ENCODE data around the gene ATXN7.

Gene ATXN7

GRCh38 chr3:63963496-63963895 lies 99.8 kb downstream of the ATXN7 start:
- H3K4me1 ChIP-seq (ENCODE audit: control insufficient read depth, low read depth, low read length): peaks cover 22% of the 10 kb centered on the region
- H3K79me1 ChIP-seq (ENCODE audit: low read length): peaks cover 4% of the 10 kb centered on the region
- H3K9ac ChIP-seq (ENCODE audit: low read length): no peak overlapping the region
- no peak overlapping the region for H3K4ac ChIP-seq (ENCODE audit: low read depth, low read length)
- no CpG with 5 or more reads among the region's 1 CpG for WGBS (ENCODE audit: extremely low coverage, insufficient coverage, low lambda C conversion rate)
- DNase-seq: no peak
- no peak overlapping the region for H2BK120ac ChIP-seq (ENCODE audit: low read depth, low read length)
- H3K4me3 ChIP-seq (ENCODE audit: low read length): no peak overlapping the region
- no peak overlapping the region for H3K23ac ChIP-seq (ENCODE audit: low read length)
- H3K18ac ChIP-seq (ENCODE audit: low read length): no peak overlapping the region
- H3K56ac ChIP-seq (ENCODE audit: low read length): no peak overlapping the region
- H4K8ac ChIP-seq (ENCODE audit: low read depth, low read length): no peak overlapping the region
- H2AK5ac ChIP-seq (ENCODE audit: low read length): no peak overlapping the region
- H3K27ac ChIP-seq (ENCODE audit: low read depth, low read length): no peak overlapping the region
- no peaks in the 10 kb centered on the region for H3K27me3 ChIP-seq (ENCODE audit: insufficient read depth, low read length, poor library complexity)
- peaks cover 3% of the 10 kb centered on the region for H3K79me2 ChIP-seq (ENCODE audit: control insufficient read depth, insufficient read depth, low read length)
- no peak overlapping the region for H3K4me2 ChIP-seq (ENCODE audit: low read length)
- H4K5ac ChIP-seq (ENCODE audit: low read length): no peak overlapping the region
- no peaks in the 10 kb centered on the region for H3K36me3 ChIP-seq (ENCODE audit: control insufficient read depth, insufficient read depth, low read length)
- no peak overlapping the region for H2BK15ac ChIP-seq (replicated peaks; ENCODE audit: low read depth)
- H2BK5ac ChIP-seq (ENCODE audit: low read length): no peak overlapping the region

DNA sequence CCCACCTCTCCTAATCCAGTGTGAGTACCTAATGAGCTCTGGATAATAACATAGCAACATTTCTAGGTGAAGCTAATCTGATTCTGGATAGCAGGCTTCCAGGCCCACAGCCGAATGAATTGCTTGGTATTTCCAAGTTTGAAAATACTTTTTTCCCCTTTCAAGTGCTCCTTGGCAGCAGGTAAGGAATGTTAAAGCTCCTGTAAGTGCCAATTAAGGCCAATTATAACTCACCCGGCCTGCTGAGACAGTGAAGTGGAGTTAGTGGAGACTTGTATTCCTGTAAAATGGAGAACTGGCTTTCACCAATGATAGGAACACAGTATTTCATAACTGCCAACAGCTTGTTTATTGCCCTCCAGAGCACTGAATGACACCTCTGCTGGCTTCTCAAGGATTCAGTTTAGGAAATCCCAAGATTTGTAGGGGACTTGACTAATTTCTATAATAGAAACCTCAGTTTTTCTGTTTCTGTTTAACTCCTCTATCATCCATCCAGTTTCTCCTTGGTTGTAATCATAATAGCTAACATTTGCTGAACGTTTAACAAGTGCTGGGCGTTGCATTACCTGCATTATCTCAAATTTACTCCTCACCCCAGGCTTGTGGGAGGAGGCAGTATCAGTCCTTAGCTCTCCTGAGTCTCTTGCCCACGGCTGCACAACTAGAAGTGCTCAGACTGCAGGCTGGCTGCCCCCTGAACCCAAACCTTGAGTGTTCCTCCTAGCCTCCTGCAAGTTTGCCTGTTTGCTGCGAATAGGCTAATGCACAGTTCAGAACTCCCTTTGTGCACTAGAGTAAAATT lies 101.2 kb downstream of the ATXN7 start:
- H3K4me3 ChIP-seq (ENCODE audit: low read length): no peak overlapping the region
- no peak overlapping the region for H3K9ac ChIP-seq (ENCODE audit: low read length)
- no peaks in the 10 kb centered on the region for H3K36me3 ChIP-seq (ENCODE audit: control insufficient read depth, insufficient read depth, low read length)
- H3K4me1 ChIP-seq (ENCODE audit: control insufficient read depth, low read depth, low read length): peaks cover 25% of the 10 kb centered on the region
- no peak overlapping the region for H2BK5ac ChIP-seq (ENCODE audit: low read length)
- WGBS (ENCODE audit: extremely low coverage, insufficient coverage, low lambda C conversion rate): no CpG with 5 or more reads among the region's 6 CpGs
- H3K79me1 ChIP-seq (ENCODE audit: low read length): peaks cover 4% of the 10 kb centered on the region
- no peak overlapping the region for H3K4ac ChIP-seq (ENCODE audit: low read depth, low read length)
- H2AK5ac ChIP-seq (ENCODE audit: low read length): no peak overlapping the region
- H2BK15ac ChIP-seq (replicated peaks; ENCODE audit: low read depth): no peak overlapping the region
- no peak overlapping the region for H4K5ac ChIP-seq (ENCODE audit: low read length)
- no peak overlapping the region for H2BK120ac ChIP-seq (ENCODE audit: low read depth, low read length)
- H3K23ac ChIP-seq (ENCODE audit: low read length): no peak overlapping the region
- H3K27me3 ChIP-seq (ENCODE audit: insufficient read depth, low read length, poor library complexity): no peaks in the 10 kb centered on the region
- peaks cover 5% of the 10 kb centered on the region for H3K79me2 ChIP-seq (ENCODE audit: control insufficient read depth, insufficient read depth, low read length)
- H3K27ac ChIP-seq (ENCODE audit: low read depth, low read length): no peak overlapping the region
- H3K56ac ChIP-seq (ENCODE audit: low read length): no peak overlapping the region
- H3K18ac ChIP-seq (ENCODE audit: low read length): no peak overlapping the region
- no peak overlapping the region for H3K4me2 ChIP-seq (ENCODE audit: low read length)
- DNase-seq: peak; percentile 70
- no peak overlapping the region for H4K8ac ChIP-seq (ENCODE audit: low read depth, low read length)

- H3K36me3 ChIP-seq (ENCODE audit: control insufficient read depth, insufficient read depth, low read length): no peaks in the 10 kb centered on the region
- H3K4me1 ChIP-seq (ENCODE audit: control insufficient read depth, low read depth, low read length): peaks cover 30% of the 10 kb centered on the region
- no peak overlapping the region for H3K56ac ChIP-seq (ENCODE audit: low read length)
- no peak overlapping the region for H4K8ac ChIP-seq (ENCODE audit: low read depth, low read length)
- no peak overlapping the region for H2BK120ac ChIP-seq (ENCODE audit: low read depth, low read length)
- H3K27me3 ChIP-seq (ENCODE audit: insufficient read depth, low read length, poor library complexity): no peaks in the 10 kb centered on the region
- H3K4me3 ChIP-seq (ENCODE audit: low read length): no peak overlapping the region
- H2AK5ac ChIP-seq (ENCODE audit: low read length): no peak overlapping the region
- H2BK5ac ChIP-seq (ENCODE audit: low read length): no peak overlapping the region
- peaks cover 4% of the 10 kb centered on the region for H3K79me1 ChIP-seq (ENCODE audit: low read length)
- H3K9ac ChIP-seq (ENCODE audit: low read length): no peak overlapping the region
- no peak overlapping the region for H4K5ac ChIP-seq (ENCODE audit: low read length)
- H3K27ac ChIP-seq (ENCODE audit: low read depth, low read length): no peak overlapping the region
- H3K23ac ChIP-seq (ENCODE audit: low read length): no peak overlapping the region
- H3K4ac ChIP-seq (ENCODE audit: low read depth, low read length): no peak overlapping the region
- no peak overlapping the region for H3K18ac ChIP-seq (ENCODE audit: low read length)
- WGBS (ENCODE audit: extremely low coverage, insufficient coverage, low lambda C conversion rate): no CpG with 5 or more reads among the region's 4 CpGs
- H3K79me2 ChIP-seq (ENCODE audit: control insufficient read depth, insufficient read depth, low read length): peaks cover 5% of the 10 kb centered on the region
- no peak overlapping the region for H3K4me2 ChIP-seq (ENCODE audit: low read length)
- no peak overlapping the region for H2BK15ac ChIP-seq (replicated peaks; ENCODE audit: low read depth)
- DNase-seq: no peak
Measured at GRCh38 chr3:63966007-63966406, 102.3 kb downstream of the ATXN7 start.

DNA sequence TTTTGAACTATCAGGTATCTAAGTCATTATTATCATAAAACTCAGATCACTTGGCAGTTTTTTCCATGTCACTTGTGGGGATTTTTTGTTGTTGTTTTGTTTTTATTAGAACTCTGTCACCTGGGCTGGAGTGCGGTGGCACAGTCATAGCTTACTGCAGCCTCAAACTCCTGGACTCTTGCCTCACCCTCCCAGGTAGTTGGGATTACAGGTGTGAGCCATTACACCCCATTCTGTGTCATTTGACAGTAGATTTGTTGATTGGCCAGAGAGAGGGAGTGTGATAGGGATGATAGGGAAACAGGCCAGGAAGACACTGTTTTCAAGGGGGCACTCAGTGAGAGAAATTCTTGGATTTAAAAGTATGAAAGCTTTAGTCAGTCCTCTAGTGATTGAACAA lies 103.2 kb downstream of the ATXN7 start:
- no CpG with 5 or more reads among the region's 1 CpG for WGBS (ENCODE audit: extremely low coverage, insufficient coverage, low lambda C conversion rate)
- Histone ChIP-seq H4K8ac (ENCODE audit: low read depth, low read length) (no peak overlapping the region), H3K9ac (ENCODE audit: low read length) (no peak overlapping the region), H3K27ac (ENCODE audit: low read depth, low read length) (no peak overlapping the region), H3K23ac (ENCODE audit: low read length) (no peak overlapping the region), H2BK5ac (ENCODE audit: low read length) (no peak overlapping the region), H3K36me3 (ENCODE audit: control insufficient read depth, insufficient read depth, low read length) (no peaks in the 10 kb centered on the region), H3K79me1 (ENCODE audit: low read length) (peaks cover 5% of the 10 kb centered on the region), H2BK120ac (ENCODE audit: low read depth, low read length) (no peak overlapping the region), H3K27me3 (ENCODE audit: insufficient read depth, low read length, poor library complexity) (no peaks in the 10 kb centered on the region), H4K5ac (ENCODE audit: low read length) (no peak overlapping the region), H3K4ac (ENCODE audit: low read depth, low read length) (no peak overlapping the region), H3K4me1 (ENCODE audit: control insufficient read depth, low read depth, low read length) (peaks cover 34% of the 10 kb centered on the region), H2AK5ac (ENCODE audit: low read length) (no peak overlapping the region), H3K56ac (ENCODE audit: low read length) (no peak overlapping the region), H2BK15ac (replicated peaks; ENCODE audit: low read depth) (no peak overlapping the region), H3K4me2 (ENCODE audit: low read length) (no peak overlapping the region), H3K18ac (ENCODE audit: low read length) (no peak overlapping the region), H3K4me3 (ENCODE audit: low read length) (no peak overlapping the region), H3K79me2 (ENCODE audit: control insufficient read depth, insufficient read depth, low read length) (peaks cover 5% of the 10 kb centered on the region)
- peak; percentile 62 for DNase-seq

DNA sequence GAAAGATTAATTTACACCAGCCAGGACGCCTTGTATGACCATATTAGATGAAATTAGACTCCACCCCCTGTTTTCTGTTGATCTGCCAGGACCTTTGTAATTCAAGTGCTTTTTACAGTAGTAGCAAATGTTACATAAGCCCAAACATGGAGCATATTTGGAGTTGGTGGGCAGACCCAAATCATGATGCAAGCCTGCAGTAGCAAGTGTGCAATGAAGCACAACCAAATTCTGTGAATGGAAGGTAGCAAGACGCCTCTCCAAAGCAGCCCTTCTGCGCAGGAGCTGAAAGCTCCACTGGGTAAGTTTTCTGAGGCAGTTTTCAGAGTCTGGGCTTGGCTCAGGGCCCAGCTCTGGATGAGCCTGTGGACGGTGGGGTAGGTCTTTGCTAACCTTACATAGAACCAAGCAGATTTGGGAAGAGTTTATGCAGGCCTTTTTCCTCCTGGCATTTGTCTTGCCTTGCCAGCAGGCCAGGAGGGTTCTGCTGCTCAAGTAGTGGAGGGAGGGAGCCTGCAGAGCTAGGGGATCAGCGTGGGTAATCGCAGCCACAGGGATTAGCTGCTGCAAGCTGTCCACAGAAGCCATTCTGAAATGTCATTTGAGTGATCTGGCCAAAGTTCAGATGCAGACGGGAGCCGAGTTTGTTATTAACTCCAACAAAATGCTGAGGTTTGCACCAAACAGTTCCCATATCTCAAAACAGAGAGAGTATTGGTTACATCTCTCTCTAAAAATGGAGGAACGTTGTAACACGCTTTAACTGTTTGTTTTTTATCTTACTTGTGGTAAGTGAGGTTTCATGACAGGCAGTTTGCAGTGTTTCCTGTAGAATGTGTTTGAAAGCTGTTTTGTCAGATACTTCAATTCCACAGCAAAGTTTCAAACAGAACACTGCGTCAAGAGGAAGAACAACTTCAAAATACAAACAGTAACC lies 104.3 kb downstream of the ATXN7 start:
- H3K4ac ChIP-seq (ENCODE audit: low read depth, low read length): no peak overlapping the region
- no peak overlapping the region for H4K8ac ChIP-seq (ENCODE audit: low read depth, low read length)
- no peak overlapping the region for H3K18ac ChIP-seq (ENCODE audit: low read length)
- H2BK120ac ChIP-seq (ENCODE audit: low read depth, low read length): no peak overlapping the region
- no peaks in the 10 kb centered on the region for H3K36me3 ChIP-seq (ENCODE audit: control insufficient read depth, insufficient read depth, low read length)
- H2BK5ac ChIP-seq (ENCODE audit: low read length): no peak overlapping the region
- no CpG with 5 or more reads among the region's 11 CpGs for WGBS (ENCODE audit: extremely low coverage, insufficient coverage, low lambda C conversion rate)
- no peak overlapping the region for H3K23ac ChIP-seq (ENCODE audit: low read length)
- no peak overlapping the region for H3K4me2 ChIP-seq (ENCODE audit: low read length)
- peaks cover 9% of the 10 kb centered on the region for H3K79me2 ChIP-seq (ENCODE audit: control insufficient read depth, insufficient read depth, low read length)
- peak overlapping the region; percentile 25 for H3K56ac ChIP-seq (ENCODE audit: low read length)
- no peak overlapping the region for H2AK5ac ChIP-seq (ENCODE audit: low read length)
- H3K27ac ChIP-seq (ENCODE audit: low read depth, low read length): no peak overlapping the region
- peak overlapping the region; percentile 22 for H3K9ac ChIP-seq (ENCODE audit: low read length)
- no peak overlapping the region for H3K4me3 ChIP-seq (ENCODE audit: low read length)
- H4K5ac ChIP-seq (ENCODE audit: low read length): no peak overlapping the region
- DNase-seq: no peak
- H3K4me1 ChIP-seq (ENCODE audit: control insufficient read depth, low read depth, low read length): peaks cover 38% of the 10 kb centered on the region
- H3K79me1 ChIP-seq (ENCODE audit: low read length): peaks cover 9% of the 10 kb centered on the region
- H3K27me3 ChIP-seq (ENCODE audit: insufficient read depth, low read length, poor library complexity): no peaks in the 10 kb centered on the region
- no peak overlapping the region for H2BK15ac ChIP-seq (replicated peaks; ENCODE audit: low read depth)

Data from mesendoderm (in vitro differentiated cells).